ENCODE results near the gene ITGB4.
"Not testable (repeated sequence)": the region's sequence is repeated elsewhere in the genome, so short reads cannot be mapped to it uniquely, and the experiment has no call there.

ITGB4 gene

DNA sequence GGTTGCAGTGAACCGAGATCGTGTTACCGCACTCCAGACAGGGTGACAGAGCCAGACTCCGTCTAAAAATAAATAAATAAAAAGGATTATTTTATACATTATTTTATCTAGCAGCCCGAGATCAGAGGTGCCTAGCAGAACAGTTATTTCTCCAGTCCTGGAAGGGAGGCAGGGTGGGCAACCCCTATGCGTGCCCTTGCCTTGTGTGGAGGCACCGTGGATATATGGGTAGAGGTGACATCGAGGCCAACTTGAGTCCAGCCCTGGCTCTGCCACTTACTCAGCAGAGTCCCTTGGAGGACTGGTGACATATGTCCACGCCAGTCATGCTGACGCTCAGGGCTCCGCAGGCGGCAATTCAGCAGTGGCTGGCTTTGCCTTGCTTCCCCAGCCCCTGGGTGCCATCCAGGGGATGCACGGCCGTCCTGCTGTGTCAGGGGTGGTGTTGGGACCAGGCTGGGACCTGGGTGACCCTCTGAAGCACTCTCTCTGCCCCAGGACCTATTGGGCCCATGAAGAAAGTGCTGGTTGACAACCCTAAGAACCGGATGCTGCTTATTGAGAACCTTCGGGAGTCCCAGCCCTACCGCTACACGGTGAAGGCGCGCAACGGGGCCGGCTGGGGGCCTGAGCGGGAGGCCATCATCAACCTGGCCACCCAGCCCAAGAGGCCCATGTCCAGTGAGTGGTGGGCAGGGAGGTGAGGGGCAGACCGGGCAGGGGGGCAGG lies 30.6 kb downstream of the ITGB4 start:
- DNase-seq (ENCODE audit: extremely low read depth in 1 of 2, low read depth in 1 of 2), result no peak

DNA sequence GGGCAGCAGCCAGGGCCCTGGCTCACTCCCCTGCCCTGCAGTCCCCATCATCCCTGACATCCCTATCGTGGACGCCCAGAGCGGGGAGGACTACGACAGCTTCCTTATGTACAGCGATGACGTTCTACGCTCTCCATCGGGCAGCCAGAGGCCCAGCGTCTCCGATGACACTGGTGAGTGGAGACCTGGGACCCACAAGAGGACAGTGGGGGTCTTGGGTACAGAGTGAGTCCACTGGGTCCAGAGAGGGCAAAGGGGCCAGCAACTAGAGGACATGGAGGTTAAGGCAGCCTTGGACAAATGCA lies 31.1 kb downstream of the ITGB4 start:
- no peak for DNase-seq (ENCODE audit: extremely low read depth in 1 of 2, low read depth in 1 of 2)

DNA sequence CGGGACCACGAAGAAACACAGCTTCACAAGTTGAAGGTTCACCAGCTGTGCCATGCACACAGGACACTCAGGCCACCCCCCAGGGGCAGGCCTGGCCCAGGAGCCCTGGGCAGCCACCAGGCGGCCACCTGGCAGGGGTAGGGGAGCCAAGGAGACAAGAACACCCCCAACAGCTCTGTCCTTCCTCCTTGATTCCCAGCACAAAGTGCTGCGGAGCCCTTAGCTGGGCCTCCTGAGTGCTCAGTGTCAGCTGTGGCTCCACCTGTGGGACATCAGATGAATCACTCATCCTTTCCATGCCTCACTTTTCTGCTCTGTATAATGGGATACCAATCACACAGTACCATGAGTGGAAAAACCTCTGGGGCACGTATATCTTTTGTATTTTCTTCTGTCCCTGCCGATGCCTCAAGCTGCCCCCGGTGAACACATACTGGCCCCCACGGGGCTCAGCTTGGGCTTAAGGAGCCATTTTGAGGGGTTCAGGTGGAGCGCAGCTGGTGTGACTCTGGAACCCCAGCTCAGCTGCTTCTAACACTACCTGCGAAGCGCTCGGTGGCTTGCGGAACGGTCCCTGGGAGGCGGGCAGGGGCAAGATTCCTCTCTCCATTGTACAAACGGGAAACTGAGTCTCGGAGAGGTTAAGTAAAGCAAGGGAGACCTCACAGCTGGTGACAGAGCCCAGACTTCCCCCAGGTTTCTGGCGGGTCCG lies 31.7 kb downstream of the ITGB4 start:
- DNase-seq (ENCODE audit: extremely low read depth in 1 of 2, low read depth in 1 of 2), result no peak

DNA sequence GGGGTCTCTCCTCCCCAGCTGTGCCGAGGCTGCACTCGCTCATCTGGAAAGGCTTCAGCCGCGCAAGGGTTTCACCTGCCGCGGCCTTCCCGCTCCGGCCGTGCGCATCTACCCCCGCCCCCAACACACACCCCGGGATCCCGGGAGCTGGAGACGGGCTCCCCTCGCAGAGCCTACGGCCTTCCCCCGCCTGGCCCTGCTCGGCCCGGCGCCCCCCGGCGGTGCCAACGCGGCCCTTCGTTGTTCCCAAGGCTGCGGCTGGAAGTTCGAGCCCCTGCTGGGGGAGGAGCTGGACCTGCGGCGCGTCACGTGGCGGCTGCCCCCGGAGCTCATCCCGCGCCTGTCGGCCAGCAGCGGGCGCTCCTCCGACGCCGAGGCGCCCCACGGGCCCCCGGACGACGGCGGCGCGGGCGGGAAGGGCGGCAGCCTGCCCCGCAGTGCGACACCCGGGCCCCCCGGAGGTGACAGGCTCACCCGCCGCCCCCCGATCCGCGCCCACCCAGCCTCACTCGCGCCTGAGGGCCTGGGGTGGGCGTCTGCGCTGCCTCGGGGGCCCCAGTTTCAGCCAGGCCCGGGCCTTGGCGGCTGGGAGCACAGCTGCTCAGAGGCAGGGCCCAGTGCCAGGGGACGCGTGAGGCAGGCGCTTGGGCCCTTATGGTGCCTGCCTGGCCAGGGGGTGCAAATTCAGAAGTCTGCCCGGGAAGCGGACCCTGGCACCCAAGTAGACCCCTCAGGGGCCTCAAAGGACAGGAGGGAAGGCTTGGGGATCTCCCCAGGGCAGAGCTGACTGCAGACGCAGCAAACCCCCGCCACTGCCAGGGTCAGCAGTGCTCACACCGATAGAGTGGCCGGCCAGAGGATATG lies 32.5 kb downstream of the ITGB4 start:
- peak; percentile 44 to 52 for DNase-seq (ENCODE audit: extremely low read depth in 1 of 2, low read depth in 1 of 2)

DNA sequence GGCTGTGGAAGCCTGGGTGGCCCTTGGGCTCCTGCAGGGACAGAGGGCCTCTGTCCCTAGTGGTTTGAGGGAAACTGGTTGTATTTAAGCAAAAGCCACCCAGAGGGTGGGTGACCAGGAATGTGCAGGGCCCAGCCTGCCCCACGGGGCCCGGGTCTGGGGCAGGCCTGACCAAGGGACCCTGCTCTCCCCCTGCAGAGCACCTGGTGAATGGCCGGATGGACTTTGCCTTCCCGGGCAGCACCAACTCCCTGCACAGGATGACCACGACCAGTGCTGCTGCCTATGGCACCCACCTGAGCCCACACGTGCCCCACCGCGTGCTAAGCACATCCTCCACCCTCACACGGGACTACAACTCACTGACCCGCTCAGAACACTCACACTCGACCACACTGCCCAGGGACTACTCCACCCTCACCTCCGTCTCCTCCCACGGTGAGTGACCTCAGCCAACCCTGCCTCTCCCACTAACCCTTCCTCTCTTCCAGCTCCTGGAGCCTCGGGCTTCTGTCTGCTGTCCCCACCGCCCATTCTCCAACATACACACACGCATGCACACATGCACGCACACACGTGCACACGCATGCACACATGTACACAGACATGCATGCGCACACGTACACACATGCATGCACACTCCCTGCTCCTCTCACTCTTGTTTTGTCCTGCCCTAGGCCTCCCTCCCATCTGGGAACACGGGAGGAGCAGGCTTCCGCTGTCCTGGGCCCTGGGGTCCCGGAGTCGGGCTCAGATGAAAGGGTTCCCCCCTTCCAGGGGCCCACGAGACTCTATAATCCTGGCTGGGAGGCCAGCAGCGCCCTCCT lies 33.3 kb downstream of the ITGB4 start:
- no peak for DNase-seq (ENCODE audit: extremely low read depth in 1 of 2, low read depth in 1 of 2)

DNA sequence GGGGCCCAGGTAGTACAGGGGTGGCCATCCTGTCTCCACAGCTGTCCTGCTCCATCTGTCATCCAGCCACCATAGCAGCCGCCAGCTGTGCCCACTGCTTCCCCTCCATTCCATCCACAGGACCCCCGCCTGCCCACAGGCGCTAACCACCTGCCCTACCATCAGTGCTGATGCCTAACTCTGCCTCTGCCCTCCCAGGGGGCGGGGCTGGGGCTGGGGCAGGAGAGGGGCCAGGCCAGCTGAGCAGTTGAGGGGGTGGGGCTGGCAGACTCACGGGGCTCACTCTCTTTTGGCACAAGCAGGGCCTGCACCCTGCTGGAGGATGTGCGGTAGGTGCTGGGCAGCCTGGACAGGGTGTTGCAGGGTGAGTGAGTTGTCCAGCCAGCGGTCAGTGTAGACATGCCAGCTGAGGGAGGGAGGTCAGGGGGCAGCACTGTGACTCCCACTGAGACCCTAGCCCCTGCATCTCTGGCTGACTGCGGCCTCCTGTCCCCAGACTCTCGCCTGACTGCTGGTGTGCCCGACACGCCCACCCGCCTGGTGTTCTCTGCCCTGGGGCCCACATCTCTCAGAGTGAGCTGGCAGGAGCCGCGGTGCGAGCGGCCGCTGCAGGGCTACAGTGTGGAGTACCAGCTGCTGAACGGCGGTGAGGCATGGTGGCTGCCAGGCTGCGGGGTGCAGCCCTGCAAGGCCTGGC lies 34.1 kb downstream of the ITGB4 start:
- no peak for DNase-seq (ENCODE audit: extremely low read depth in 1 of 2, low read depth in 1 of 2)

DNA sequence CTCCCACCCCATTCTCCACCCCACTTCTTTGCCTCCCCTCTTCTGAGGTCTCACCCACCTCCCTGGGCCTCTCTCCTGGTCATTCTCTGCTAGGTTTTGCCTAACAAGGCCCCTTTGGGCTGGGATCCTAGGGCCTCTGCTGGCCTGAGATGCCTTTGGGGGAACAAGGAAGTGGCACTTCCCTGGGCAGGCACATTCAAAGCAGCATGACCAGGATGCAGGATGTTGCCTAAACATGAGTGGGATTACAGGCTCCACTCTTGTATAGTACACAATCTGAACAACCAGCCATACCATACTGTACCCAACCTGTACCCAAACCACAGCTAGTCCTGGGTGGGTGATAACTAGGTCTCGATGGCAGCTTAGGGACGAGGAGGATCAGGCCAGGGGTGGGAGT lies 34.7 kb downstream of the ITGB4 start:
- no peak for DNase-seq (ENCODE audit: extremely low read depth in 1 of 2, low read depth in 1 of 2)

DNA sequence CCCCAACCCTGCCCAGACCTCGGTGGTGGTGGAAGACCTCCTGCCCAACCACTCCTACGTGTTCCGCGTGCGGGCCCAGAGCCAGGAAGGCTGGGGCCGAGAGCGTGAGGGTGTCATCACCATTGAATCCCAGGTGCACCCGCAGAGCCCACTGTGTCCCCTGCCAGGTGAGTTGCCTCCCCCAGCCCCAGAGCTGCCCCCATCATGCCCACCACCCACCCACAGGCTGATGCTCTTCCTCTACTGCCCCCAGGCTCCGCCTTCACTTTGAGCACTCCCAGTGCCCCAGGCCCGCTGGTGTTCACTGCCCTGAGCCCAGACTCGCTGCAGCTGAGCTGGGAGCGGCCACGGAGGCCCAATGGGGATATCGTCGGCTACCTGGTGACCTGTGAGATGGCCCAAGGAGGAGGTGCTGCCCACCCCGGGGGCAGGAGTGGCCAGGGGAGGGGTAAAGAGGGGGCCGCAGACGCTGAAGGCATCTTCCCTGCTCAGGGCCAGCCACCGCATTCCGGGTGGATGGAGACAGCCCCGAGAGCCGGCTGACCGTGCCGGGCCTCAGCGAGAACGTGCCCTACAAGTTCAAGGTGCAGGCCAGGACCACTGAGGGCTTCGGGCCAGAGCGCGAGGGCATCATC lies 35.3 kb downstream of the ITGB4 start:
- no peak for DNase-seq (ENCODE audit: extremely low read depth in 1 of 2, low read depth in 1 of 2)

DNA sequence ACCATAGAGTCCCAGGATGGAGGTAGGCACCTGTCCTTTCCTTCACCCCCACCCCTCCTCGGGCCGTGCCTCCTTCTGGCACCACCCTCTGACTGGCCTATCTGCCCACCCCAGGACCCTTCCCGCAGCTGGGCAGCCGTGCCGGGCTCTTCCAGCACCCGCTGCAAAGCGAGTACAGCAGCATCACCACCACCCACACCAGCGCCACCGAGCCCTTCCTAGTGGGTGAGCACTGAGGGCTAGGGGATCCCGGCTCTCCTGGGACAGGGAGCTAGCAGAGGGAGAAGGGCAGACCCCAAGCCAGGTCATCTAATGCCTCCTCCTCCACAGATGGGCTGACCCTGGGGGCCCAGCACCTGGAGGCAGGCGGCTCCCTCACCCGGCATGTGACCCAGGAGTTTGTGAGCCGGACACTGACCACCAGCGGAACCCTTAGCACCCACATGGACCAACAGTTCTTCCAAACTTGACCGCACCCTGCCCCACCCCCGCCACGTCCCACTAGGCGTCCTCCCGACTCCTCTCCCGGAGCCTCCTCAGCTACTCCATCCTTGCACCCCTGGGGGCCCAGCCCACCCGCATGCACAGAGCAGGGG lies 35.9 kb downstream of the ITGB4 start:
- DNase-seq (ENCODE audit: extremely low read depth in 1 of 2, low read depth in 1 of 2), result no peak

DNA sequence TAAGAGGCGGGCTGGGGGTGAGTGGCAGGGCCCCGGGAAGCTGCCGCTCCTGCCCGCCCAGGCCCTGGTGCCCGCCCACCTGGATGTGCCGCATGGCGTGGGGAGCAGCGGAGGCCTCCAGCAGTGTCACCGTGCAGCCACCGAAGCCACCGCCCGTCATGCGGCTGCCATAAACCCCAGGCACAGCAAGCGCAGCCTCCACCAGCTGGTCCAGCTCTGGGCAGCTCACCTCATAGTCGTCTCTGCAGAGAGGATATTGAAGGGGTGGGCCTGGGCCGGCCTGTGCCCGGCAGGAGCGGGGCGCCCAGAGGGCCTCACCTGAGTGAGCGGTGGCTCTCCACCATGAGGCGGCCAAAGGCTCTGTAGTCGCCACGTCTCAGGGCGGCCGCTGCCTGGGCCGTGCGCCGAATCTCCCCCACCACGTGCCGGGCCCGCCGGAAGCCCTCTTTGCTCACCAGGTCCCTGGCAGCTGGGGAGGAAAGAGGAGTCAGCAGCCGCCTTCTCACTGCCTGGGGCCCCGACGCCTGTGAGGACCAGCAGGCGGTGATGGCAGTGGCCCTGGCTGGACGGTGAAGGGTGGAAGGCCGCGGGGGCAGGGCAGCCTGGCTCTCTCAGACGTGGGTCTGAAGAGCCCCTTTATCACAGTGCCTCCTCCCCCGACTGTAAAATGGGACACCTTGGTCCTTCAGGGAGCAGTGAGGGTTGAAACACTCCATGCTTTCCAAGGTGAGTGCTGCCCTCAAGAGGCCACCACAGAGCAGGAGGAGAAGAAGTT lies 37.1 kb downstream of the ITGB4 start:
- no peak for DNase-seq (ENCODE audit: extremely low read depth in 1 of 2, low read depth in 1 of 2)

DNA sequence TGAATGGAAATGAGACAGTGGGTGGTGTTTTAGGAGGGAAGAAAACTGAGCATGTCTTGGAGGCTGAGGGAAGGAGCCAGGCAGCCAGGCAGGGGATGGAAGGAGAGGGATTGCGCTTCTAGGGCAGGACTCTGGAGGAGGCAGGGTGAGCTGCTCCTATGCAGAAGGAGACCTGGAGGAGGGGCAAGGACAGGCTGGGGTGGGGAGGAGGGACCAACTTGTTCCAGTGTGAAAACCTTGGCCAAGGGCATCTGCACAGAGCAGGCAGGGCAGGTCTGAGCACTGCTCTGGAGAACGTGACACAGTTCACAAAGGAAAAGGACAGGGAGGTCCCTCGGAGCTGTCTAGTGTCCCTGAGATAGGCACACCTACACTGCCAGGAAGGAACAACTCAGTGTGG lies 38.2 kb downstream of the ITGB4 start:
- DNase-seq (ENCODE audit: extremely low read depth in 1 of 2, low read depth in 1 of 2), result no peak

DNA sequence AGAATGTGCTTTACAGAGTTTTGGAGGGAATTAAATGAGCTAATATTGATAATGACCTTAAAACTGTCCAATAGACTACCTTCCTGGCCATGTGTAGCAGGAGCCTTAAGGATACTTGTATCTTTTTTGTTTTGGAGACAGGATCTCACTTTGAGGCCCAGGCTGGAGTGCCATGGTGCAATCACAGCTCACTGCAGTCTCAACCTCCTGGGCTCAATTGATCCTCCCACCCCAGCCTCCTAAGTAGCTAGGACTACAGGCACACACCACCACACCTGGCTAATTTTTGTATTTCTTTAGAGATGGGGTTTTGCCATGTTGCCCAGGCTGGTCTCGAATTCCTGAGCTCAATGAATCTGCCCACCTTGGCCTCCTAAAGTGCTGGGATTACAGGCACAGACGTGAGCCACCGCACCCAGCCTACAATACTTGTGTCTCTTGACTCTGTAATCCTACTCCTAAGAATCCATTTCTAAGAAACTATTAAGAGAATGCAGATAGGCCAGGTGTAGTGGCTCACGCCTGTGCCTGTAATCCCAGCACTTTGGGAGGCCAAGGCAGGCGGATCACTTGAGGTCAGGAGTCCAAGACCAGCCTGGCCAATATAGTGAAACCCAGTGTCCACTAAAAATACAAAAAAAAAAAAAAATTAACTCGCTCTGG lies 38.9 kb downstream of the ITGB4 start:
- not testable (repeated sequence) for DNase-seq (ENCODE audit: extremely low read depth in 1 of 2, low read depth in 1 of 2)

DNA sequence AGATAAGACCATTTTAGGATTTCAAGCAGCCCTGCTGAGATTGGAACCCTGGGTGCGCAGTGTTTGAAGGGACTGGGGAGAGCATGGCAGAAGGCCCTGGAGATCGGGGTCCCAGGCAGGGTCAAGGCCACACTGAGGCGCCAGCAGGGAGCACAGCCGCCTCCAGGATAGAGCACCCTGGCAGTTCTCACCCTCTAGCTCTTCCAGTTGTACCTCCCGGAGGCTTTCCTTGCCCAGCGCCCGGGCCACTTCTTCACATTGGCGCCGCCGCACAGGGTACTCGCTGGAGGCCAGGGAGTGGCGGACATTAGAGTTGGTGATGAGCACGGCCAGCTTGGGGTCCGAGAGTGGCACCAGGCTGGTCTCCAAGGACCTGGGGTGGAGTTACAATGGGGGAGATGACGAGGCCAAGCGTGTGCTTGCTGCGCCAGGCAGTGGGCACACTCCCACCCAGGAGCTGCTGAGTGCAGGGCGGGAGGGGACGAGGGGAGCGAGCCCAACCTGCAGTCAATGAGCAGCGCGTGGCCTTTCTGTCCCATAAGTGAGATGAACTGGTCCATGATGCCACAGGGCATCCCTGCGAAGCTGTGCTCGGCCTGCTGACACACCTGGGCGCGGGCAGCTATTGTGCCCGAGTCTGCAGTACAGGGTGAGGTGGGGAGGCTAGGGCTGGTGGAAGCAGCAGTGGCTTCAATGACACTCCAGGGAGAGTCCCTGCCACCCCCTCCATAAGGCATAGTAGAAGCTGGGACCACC lies 41.4 kb downstream of the ITGB4 start:
- no peak for DNase-seq (ENCODE audit: extremely low read depth in 1 of 2, low read depth in 1 of 2)

DNA sequence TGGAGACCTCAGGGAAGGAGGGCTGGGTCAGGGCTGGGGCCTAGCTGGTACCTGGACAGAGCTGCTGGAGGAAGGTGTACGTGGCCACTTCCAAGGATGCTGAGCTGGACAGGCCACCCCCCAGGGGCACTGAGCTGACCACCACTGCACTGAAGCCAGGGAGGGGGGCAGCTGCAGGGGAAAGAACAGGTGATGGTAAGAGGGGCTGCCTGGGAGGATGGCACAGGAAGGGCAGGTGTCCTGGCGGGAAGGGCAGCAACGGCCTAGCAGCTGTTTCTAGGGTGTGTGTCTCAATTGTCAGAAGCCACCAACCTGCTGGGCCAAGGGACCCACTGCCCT lies 42.0 kb downstream of the ITGB4 start:
- no peak for DNase-seq (ENCODE audit: extremely low read depth in 1 of 2, low read depth in 1 of 2)

DNA sequence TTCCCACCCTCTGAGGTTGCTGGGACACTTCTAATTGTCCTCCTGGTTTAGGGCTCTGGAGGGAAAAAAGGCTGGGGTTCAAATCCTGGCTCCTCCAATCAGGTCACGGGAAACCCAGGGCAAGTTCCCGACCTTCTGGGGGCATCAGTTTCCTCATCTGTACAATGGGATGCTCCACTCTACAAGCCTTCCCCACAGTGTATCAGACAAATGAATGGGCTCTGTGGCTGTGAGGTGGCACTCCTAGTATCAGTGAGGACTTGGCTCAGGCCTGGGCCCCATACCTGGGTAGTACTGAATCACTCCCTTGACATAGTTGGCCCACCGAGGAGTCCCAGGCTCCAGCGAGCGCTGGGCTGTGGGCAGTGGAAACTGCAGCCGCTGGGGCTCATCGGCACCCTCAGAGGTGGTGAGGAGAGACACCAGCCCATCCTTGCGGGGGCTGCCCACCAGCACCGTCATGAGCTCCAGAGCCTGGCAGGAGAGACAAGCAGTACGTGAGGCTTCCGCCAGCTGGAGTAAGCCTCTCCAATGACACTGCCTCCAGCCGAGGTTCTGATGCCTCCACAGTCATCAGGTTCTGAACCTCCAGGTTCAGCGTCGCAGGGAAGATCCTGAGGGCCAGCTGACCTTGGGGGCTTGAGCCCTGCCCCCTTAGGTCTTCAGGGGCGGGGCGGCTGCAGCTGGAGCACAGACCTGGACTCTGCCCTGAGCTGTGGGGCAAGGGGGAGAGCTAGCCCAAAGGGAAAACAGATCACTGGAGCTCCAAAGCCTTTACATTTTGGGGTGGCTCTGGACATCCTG lies 42.6 kb downstream of the ITGB4 start:
- no peak for DNase-seq (ENCODE audit: extremely low read depth in 1 of 2, low read depth in 1 of 2)

DNA sequence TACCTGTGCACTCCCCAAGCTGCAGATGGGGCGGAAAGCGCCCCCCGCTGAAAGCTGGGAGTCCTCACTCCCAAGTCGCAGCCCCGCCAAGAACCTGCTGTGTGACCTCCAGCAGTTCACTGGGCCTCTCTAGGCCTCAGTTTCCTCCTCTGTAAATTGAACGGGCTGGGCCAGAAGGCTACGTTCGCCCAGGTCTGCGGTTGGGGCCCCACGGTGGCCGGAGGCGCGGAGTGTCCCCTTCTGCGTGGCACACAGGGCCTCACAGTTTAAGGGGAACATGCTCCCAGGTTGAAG lies 43.1 kb downstream of the ITGB4 start:
- no peak for DNase-seq (ENCODE audit: extremely low read depth in 1 of 2, low read depth in 1 of 2)
